ENCODE measurements around the gene CHAC2. TPM values are rescaled to one million over a fixed set of nuclear protein-coding genes. Genes with fewer than 3 reads are reported as not detected.

Gene CHAC2
- total RNA-seq, 4 donors from 2014 or later = 4.0 to 15.0 (median 5.1) TPM

DNA sequence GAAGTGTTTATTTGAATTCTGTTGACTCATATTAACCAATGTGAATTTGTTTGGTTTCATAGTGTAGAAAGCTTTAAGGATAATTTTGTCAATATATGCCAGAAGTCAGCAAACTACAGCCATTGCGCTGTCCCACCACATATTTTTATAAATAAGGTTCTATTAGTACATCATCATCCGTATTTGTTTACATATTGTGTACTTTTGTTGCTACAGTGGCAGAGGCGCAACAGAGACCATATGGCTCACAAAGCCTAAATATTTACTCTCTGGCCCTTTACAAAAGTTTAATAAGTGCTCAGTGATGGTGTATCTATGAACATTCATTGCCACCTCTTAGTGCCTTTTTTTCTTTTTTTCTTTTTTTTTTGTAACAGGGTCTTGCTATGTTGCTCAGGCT is 25.7 kb downstream of the CHAC2 start:
- TF ChIP-seq, protein P1, sequence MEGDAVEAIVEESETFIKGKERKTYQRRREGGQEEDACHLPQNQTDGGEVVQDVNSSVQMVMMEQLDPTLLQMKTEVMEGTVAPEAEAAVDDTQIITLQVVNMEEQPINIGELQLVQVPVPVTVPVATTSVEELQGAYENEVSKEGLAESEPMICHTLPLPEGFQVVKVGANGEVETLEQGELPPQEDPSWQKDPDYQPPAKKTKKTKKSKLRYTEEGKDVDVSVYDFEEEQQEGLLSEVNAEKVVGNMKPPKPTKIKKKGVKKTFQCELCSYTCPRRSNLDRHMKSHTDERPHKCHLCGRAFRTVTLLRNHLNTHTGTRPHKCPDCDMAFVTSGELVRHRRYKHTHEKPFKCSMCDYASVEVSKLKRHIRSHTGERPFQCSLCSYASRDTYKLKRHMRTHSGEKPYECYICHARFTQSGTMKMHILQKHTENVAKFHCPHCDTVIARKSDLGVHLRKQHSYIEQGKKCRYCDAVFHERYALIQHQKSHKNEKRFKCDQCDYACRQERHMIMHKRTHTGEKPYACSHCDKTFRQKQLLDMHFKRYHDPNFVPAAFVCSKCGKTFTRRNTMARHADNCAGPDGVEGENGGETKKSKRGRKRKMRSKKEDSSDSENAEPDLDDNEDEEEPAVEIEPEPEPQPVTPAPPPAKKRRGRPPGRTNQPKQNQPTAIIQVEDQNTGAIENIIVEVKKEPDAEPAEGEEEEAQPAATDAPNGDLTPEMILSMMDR (IDR thresholded peaks at IDR 0.05; ENCODE audit: low read depth) = no peak

DNA sequence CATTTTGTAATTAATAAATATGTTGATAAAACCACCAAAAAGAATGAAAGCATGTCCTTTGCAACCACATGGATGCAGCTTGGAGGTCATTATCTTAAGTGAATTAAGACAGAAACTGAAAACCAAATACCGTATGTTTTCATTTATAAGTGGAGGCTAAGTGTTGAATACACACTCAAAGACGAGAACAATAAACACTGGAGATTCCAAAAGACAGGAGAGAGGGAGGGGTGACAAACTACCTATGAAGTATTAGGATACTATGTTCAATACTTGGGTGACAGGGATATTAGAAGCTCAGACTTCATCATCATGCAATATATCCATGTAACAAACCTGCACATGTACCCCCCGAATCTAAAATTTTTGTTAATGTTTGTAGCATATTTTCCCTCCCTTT is 26.2 kb downstream of the CHAC2 start:
- TF ChIP-seq, protein P1 (IDR thresholded peaks at IDR 0.05; ENCODE audit: low read depth) = no peak

DNA sequence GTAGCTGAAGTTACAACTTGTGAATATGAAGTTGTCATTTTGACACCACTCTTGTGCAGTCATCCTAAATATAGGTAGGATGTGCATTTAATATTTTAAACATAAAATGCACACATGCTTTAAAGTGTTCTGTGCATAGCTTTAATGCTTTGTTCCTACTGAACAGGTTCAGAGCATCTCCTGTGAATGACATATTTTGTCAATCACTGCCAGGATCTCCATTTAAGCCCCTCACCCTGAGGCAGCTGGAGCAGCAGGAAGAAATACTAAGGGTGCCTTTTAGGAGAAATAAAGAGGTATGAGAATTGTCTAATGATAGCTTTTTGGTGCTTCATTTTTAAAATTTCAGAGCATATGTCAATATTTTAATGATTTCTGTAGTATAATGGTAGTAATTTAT is 33.9 kb downstream of the CHAC2 start:
- TF ChIP-seq, protein P1 (IDR thresholded peaks at IDR 0.05; ENCODE audit: low read depth) = no peak

DNA sequence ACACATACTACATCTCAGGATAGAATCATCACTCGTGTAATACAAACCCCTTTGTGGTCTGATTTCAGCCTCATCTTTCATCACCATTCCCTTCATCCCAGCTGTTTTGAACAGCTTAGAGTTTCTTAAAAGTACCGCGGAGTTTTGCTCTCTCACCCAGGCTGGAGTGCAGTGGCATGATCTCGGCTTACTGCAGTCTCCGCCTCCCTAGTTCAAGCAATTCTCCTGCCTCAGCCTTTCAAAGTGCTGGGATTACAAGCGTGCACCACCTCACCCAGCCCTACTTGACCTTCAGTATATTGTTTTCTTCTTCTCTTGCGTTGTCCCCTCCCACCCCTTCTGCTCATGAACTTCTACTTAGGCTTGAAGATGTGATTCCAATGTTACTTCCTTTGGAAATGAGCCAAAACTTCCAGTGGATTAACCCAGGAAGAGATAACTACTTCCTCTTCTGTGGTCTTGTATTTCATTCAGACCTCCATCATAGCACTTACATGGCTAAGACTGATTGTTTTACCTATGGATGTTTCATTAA is 35.1 kb downstream of the CHAC2 start:
- TF ChIP-seq, protein P1 (IDR thresholded peaks at IDR 0.05; ENCODE audit: low read depth) = no peak

DNA sequence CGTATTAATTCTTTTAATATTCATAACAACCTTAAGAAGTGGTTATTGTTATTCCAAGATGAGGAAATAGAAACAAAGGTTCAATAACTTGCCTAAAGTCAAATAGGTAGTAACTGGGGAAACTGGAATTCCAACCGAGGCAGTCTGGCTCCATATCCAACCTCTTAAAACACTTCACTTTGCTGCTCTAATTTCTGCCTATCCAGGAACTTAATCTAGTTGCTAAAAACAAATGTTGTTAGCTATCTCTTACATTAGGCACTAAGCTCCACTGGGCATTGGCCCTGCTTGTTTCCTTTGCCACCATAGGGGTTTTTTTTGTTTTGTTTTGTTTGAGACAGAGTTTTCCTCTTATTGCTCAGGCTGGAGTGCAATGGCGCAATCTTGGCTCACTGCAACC is 44.0 kb downstream of the CHAC2 start:
- TF ChIP-seq, protein P1 (IDR thresholded peaks at IDR 0.05; ENCODE audit: low read depth) = no peak

DNA sequence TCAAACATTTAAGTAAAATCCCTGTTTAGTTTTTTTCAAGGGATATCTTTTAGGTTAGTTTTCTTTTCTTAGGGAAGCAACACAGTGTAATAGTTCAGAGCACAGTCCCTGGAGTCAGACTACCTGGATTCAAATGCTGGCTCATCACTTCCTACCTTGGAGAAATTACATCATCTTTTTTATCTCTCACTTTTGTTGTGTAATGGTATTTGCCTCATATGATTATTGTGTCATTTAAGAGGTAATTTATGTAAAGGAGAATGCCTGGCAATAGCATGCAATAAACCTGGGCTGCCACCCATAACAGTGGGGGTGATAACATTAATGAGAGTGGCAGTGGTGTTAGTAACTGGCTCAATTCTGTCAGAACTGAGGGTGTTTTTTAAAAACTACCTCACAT is 45.5 kb downstream of the CHAC2 start:
- TF ChIP-seq, protein P1 (IDR thresholded peaks at IDR 0.05; ENCODE audit: low read depth) = no peak

DNA sequence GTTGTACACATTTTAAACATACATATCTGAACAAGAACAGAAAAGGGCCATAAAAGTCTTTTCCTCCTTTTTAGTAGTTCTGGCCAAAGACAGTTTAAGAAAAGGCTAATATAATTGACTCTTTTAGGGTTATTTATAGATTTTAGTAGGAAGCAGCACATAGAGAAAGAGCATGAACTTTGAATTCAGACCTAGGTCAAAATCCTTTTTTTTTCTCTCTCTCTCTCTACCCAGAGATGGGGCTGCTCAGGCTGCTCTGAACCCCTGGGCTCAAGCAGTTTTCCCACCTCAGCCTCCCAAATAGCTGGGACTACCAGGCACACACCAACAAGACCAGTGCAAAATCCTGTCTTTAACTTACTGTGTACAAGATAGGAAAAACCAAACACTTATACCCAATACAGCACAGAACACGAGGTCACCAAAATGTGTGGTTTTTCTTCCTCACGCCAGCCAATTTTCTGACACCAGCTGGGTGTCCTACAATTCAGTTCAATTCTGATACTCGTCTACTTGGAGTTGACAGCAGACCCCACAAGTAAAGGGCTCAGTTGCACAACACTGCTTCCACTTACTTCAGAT is 51.3 kb downstream of the CHAC2 start:
- TF ChIP-seq, protein P1 (IDR thresholded peaks at IDR 0.05; ENCODE audit: low read depth) = no peak

Data from subcutaneous adipose tissue (tissue), 4 donors.